ENCODE results near the gene UQCR10. TPM values are rescaled to one million over a fixed set of nuclear protein-coding genes. Genes with fewer than 3 reads are reported as not detected.
A peak's percentile ranks its signal among the peaks of the same experiment; 100 is the strongest.

UQCR10 gene
- total RNA-seq, 4 donors from 2014 or later, result 20.6 to 134 (median 70.8) TPM

- Histone ChIP-seq H3K36me3 (no peaks in the 10 kb centered on the region), H3K9me3 (no peaks in the 10 kb centered on the region), H3K4me3 (replicated peaks in 1 of 3) (no peak overlapping the region), H3K27ac (no peak overlapping the region), H3K4me1 (peaks cover 9 to 10% of the 10 kb centered on the region in 2 donors), H3K27me3 (no peaks in the 10 kb centered on the region)
- 90 to 91% methylated on average over 15 of the region's 15 CpGs for WGBS, 2 donors
- no peak for DNase-seq
- TF ChIP-seq CTCF (IDR thresholded peaks at IDR 0.05) (no peak), POLR2A (IDR thresholded peaks at IDR 0.05) (no peak)
- intact Hi-C loops (cut with DNase I), result no loop called here
Observed at GRCh38 chr22:29762263-29762662, 4.9 kb upstream of the UQCR10 start.

- WGBS, 2 donors, result 48 to 53% methylated on average over 15 of the region's 15 CpGs
- intact Hi-C loops (cut with DNase I), result no loop called here
Observed at GRCh38 chr22:29765905-29766631, 1.1 kb upstream of the UQCR10 start.

GRCh38 chr22:29766632-29767170 lies 468 bp upstream of the UQCR10 start, which contains the start of gene ZMAT5:
ZMAT5 (minus strand) TSS chr22:29767007; CDS start chr22:29748544, 18,463 bp downstream.
- no peaks in the 10 kb centered on the region for H3K9me3 ChIP-seq
- intact Hi-C loops (cut with DNase I), result no loop called here
- 0% methylated on average over 18 to 32 of the region's 32 CpGs for WGBS, 2 donors
- peak within 1 kb of the TSS; percentile 38 to 93 (median 76) for H3K4me3 ChIP-seq (replicated peaks in 1 of 3)
- H3K27ac ChIP-seq, result peak within 1 kb of the TSS; percentile 82 to 91 (median 87)
- TF ChIP-seq POLR2A (IDR thresholded peaks at IDR 0.05) (peak; percentile 67 to 81), CTCF (IDR thresholded peaks at IDR 0.05) (no peak)
- DNase-seq, result peak; percentile 97
- H3K4me1 ChIP-seq, result peaks cover 21 to 22% of the 10 kb centered on the region in 2 donors
- peaks cover 9 to 11% of the 10 kb centered on the region in 2 donors for H3K36me3 ChIP-seq
- H3K27me3 ChIP-seq, result no peaks in the 10 kb centered on the region

More at GRCh38 chr22:29765905-29766631, 1.1 kb upstream of the UQCR10 start:
- Histone ChIP-seq H3K27ac (peak overlapping the region; percentile 2 to 91 (median 87)), H3K9me3 (no peaks in the 10 kb centered on the region), H3K27me3 (no peaks in the 10 kb centered on the region), H3K36me3 (peaks cover 9 to 11% of the 10 kb centered on the region in 2 donors), H3K4me1 (peaks cover 21 to 22% of the 10 kb centered on the region in 2 donors), H3K4me3 (replicated peaks in 1 of 3) (peak overlapping the region; percentile 16 to 57 (median 33))
- peak in 1 of 2 donors; percentile 21 for DNase-seq
- TF ChIP-seq POLR2A (IDR thresholded peaks at IDR 0.05) (no peak), CTCF (IDR thresholded peaks at IDR 0.05) (no peak)

- Histone ChIP-seq H3K9me3 (no peaks in the 10 kb centered on the region), H3K36me3 (peaks cover 9 to 11% of the 10 kb centered on the region in 2 donors), H3K27ac (peak overlapping the region in 1 of 3 donors; percentile 91), H3K4me3 (replicated peaks in 1 of 3) (peak overlapping the region; percentile 38 to 93 (median 76)), H3K4me1 (peaks cover 21 to 22% of the 10 kb centered on the region in 2 donors), H3K27me3 (no peaks in the 10 kb centered on the region)
- TF ChIP-seq CTCF (IDR thresholded peaks at IDR 0.05), result no peak
- no peak for TF ChIP-seq POLR2A (IDR thresholded peaks at IDR 0.05)
- no peak for DNase-seq
- intact Hi-C loops (cut with DNase I), result no loop called here
- WGBS, 2 donors, result 45 to 47% methylated on average over 6 of the region's 6 CpGs
Observed at GRCh38 chr22:29768052-29768693, 1.0 kb downstream of the UQCR10 start.

Data from thyroid gland (tissue), 4 donors.